Lower lobe of right lung (tissue), 2 donors: ENCODE measurements around the gene TTC36. TPM values are rescaled to one million over a fixed set of nuclear protein-coding genes. Genes with fewer than 3 reads are reported as not detected.

Experiments
- ATAC-seq, 2 donors: fragments of 200-7000 bp; cut with Tn5 transposase; one replicate each; pipeline ENCODE4 v1.9.1; 2020 to 2022; ENCODE audit warnings: mild to moderate bottlenecking in 2 of 2, moderate library complexity in 2 of 2
- DNase-seq: peaks from one replicate; pipeline ENCODE4 v3.0.0-alpha.2; 2020
- H3K27ac ChIP-seq: fragments of 200-600 bp; one replicate; pipeline ENCODE4 v1.8.0; 2022
- H3K27me3 ChIP-seq: fragments of 200-600 bp; one replicate; pipeline ENCODE4 v1.8.0; 2022; ENCODE audit warnings: low read depth
- H3K36me3 ChIP-seq: fragments of 200-600 bp; one replicate; pipeline ENCODE4 v1.8.0; 2022; ENCODE audit warnings: mild to moderate bottlenecking
- H3K4me1 ChIP-seq: fragments of 200-600 bp; one replicate; pipeline ENCODE4 v1.8.0; 2022
- H3K4me3 ChIP-seq: fragments of 200-600 bp; one replicate; pipeline ENCODE4 v1.8.0; 2022; ENCODE audit warnings: mild to moderate bottlenecking
- H3K9me3 ChIP-seq: fragments of 200-600 bp; one replicate; pipeline ENCODE4 v1.8.0; 2022
- CTCF ChIP-seq: fragments of 200-600 bp; IDR thresholded peaks from one replicate; pipeline ENCODE4 v1.8.0; 2022; ENCODE audit warnings: antibody characterized with exemption, mild to moderate bottlenecking
- intact Hi-C: fragments of 100-400 bp; cut with DNase I; formaldehyde crosslinking; loops from one replicate; pipeline ENCODE4 v1.11.0; 2022
- total RNA-seq: library from RNA; stranded (reverse); fragmentation: NEBNext Ultra II Directional; extraction: Animal tissue kit (Norgen Biotek cat#: 25700); gene quantifications from one replicate; pipeline ENCODE4 v1.2.1, GENCODE V29; 2021
- donor health status: DM: no; HTN: yes; CAD: no; lungs with severe emphysema.

TTC36 gene
- total RNA-seq, 1 donor from 2014 or later, result 1.0 TPM

- no peak overlapping the region for H3K27ac ChIP-seq
- no peak for ATAC-seq
Observed at GRCh38 chr11:118529584-118530175, 2.4 kb downstream of the TTC36 start.

GRCh38 chr11:118530180-118530682 lies 3.0 kb downstream of the TTC36 start:
- H3K9me3 ChIP-seq, result no peaks in the 10 kb centered on the region
- ATAC-seq (no peak), DNase-seq (no peak)
- peaks cover 27% of the 10 kb centered on the region for H3K4me1 ChIP-seq
- H3K36me3 ChIP-seq, result peaks cover 3% of the 10 kb centered on the region
- H3K4me3 ChIP-seq, result peak overlapping the region; percentile 93
- no peaks in the 10 kb centered on the region for H3K27me3 ChIP-seq
- peak overlapping the region; percentile 78 for H3K27ac ChIP-seq
- no peak for TF ChIP-seq CTCF
- intact Hi-C loops, result no loop called here

More at GRCh38 chr11:118529584-118530175, 2.4 kb downstream of the TTC36 start:
- Histone ChIP-seq H3K36me3 (peaks cover 9% of the 10 kb centered on the region), H3K9me3 (no peaks in the 10 kb centered on the region), H3K27me3 (no peaks in the 10 kb centered on the region), H3K4me3 (peak overlapping the region; percentile 93), H3K4me1 (peaks cover 27% of the 10 kb centered on the region)
- TF ChIP-seq CTCF, result no peak
- DNase-seq, result no peak
- intact Hi-C loops, result no loop called here

- Histone ChIP-seq H3K9me3 (no peaks in the 10 kb centered on the region), H3K36me3 (no peaks in the 10 kb centered on the region), H3K4me3 (peak within 1 kb of the TSS; percentile 93), H3K4me1 (peaks cover 27% of the 10 kb centered on the region), H3K27ac (peak within 1 kb of the TSS; percentile 78), H3K27me3 (no peaks in the 10 kb centered on the region)
- peak; percentile 89 to 93 for ATAC-seq
- intact Hi-C loops, result no loop called here
- DNase-seq, result peak; percentile 75
- TF ChIP-seq CTCF, result no peak
Observed at GRCh38 chr11:118530683-118531596, 3.7 kb downstream of the TTC36 start, which contains the start of gene TMEM25. TMEM25 (plus strand) TSS chr11:118531192; CDS start chr11:118531802, 610 bp downstream.

GRCh38 chr11:118531597-118532084 lies 4.4 kb downstream of the TTC36 start:
- H3K4me1 ChIP-seq, result peaks cover 27% of the 10 kb centered on the region
- no peak for TF ChIP-seq CTCF
- intact Hi-C loops, result no loop called here
- no peaks in the 10 kb centered on the region for H3K9me3 ChIP-seq
- no peak for DNase-seq
- peak overlapping the region; percentile 78 for H3K27ac ChIP-seq
- ATAC-seq, result peak; percentile 8 to 16
- H3K36me3 ChIP-seq, result no peaks in the 10 kb centered on the region
- H3K4me3 ChIP-seq, result peak overlapping the region; percentile 93
- H3K27me3 ChIP-seq, result no peaks in the 10 kb centered on the region

- Histone ChIP-seq H3K4me3 (peak overlapping the region; percentile 93), H3K27ac (no peak overlapping the region), H3K9me3 (no peaks in the 10 kb centered on the region), H3K27me3 (no peaks in the 10 kb centered on the region), H3K36me3 (no peaks in the 10 kb centered on the region), H3K4me1 (peaks cover 27% of the 10 kb centered on the region)
- no peak for ATAC-seq
- no peak for TF ChIP-seq CTCF
- intact Hi-C loops, result no loop called here
- DNase-seq, result no peak
Observed at GRCh38 chr11:118532091-118532490, 4.8 kb downstream of the TTC36 start.
